GM12878 (cell line): Measurements from ENCODE around the gene MFAP2. TPM values are rescaled to one million over a fixed set of nuclear protein-coding genes. Genes with fewer than 3 reads are reported as not detected.

Experiments used
- ATAC-seq: fragments of 200-7000 bp; cut with Tn5 transposase; 3 replicates; pipeline ENCODE4 v1.9.1; 2020; ENCODE audit warnings: mild to moderate bottlenecking, moderate library complexity
- BruUV-seq: library from RNA; stranded (reverse); fragments of 400-500 nt; replicated peaks from 2 replicates; lab custom pipeline; 2021; lab: Mats Ljungman, UMichigan
- CTCF ChIA-PET: fragments of 300-600 bp; sonication (Branson Sonifier 250); formaldehyde crosslinking; extraction: SDS; loops from one replicate; lab custom pipeline; 2021; ENCODE audit warnings: inconsistent platforms; lab: Yijun Ruan, JAX
- POLR2A ChIA-PET: fragments of 350-600 bp; formaldehyde crosslinking; extraction: SDS; loops from one replicate; lab custom pipeline; 2021; ENCODE audit warnings: inconsistent platforms; lab: Charles Lee
- RAD21 ChIA-PET: fragments of 300-600 bp; sonication (Branson Sonifier 250); formaldehyde crosslinking; loops from one replicate; lab custom pipeline; 2023; ENCODE audit warnings: antibody characterized with exemption; ENCODE audit not compliant: unreplicated experiment; lab: Charles Lee
- SMC1A ChIA-PET: fragments of 300-600 bp; sonication (Branson Sonifier 250); formaldehyde crosslinking; loops from one replicate; lab custom pipeline; 2023; ENCODE audit not compliant: unreplicated experiment, uncharacterized antibody; lab: Charles Lee
- DNase-seq: peaks from one replicate; pipeline ENCODE4 v3.0.0-alpha.2; 2011; ENCODE audit warnings: low read depth, low spot score
- FAIRE-seq: peaks from 3 replicates; lab custom pipeline; 2011; peaks lifted over from hg19 to GRCh38; lab: Jason Lieb, UNC
- H2AFZ ChIP-seq: 2 replicates; pipeline ENCODE4 v1.6.0; 2011; ENCODE audit warnings: low read depth, low read length, control low read depth; ENCODE audit not compliant: control insufficient read depth
- H3K27ac ChIP-seq: 2 replicates; pipeline ENCODE4 v1.5.1; 2011; ENCODE audit warnings: control low read depth; ENCODE audit not compliant: control insufficient read depth, insufficient read depth
- H3K27me3 ChIP-seq, 2 experiments: replicated peaks in 1 of 2; 2 replicates each; pipeline versions ENCODE4 v1.6.0 to v1.6.1; 2011; ENCODE audit warnings: low read length in 1 of 2; ENCODE audit not compliant: control insufficient read depth in 2 of 2, insufficient read depth in 2 of 2
- H3K36me3 ChIP-seq, 2 experiments: 2 replicates each; pipeline ENCODE4 v1.5.1; 2011; ENCODE audit warnings: low read length in 1 of 2; ENCODE audit not compliant: control insufficient read depth in 2 of 2, insufficient read depth in 2 of 2
- H3K4me1 ChIP-seq: 2 replicates; pipeline ENCODE4 v1.6.1; 2011; ENCODE audit warnings: mild to moderate bottlenecking, low read length, moderate library complexity, mixed read lengths; ENCODE audit not compliant: control insufficient read depth, insufficient read depth
- H3K4me2 ChIP-seq: 2 replicates; pipeline ENCODE4 v1.6.0; 2011; ENCODE audit warnings: control low read depth; ENCODE audit not compliant: control insufficient read depth, insufficient read depth
- H3K4me3 ChIP-seq: fragments of 200-600 bp; sonication (generic); 2 replicates; pipeline ENCODE4 v1.5.1; 2016
- H3K79me2 ChIP-seq: 2 replicates; pipeline ENCODE4 v1.6.0; 2011; ENCODE audit warnings: low read length; ENCODE audit not compliant: control insufficient read depth, insufficient read depth
- H3K9ac ChIP-seq: 2 replicates; pipeline ENCODE4 v1.8.0; 2011; ENCODE audit warnings: low read length, control low read depth, mixed read lengths; ENCODE audit not compliant: control insufficient read depth, insufficient read depth
- H3K9me3 ChIP-seq: replicated peaks from 3 replicates; pipeline ENCODE4 v1.5.1; 2011; ENCODE audit warnings: mild to moderate bottlenecking, low read length; ENCODE audit not compliant: control insufficient read depth, insufficient read depth
- H4K20me1 ChIP-seq: 2 replicates; pipeline ENCODE4 v1.6.0; 2011; ENCODE audit not compliant: control insufficient read depth, insufficient read depth
- BACH1 ChIP-seq: fragments of 450-650 bp; IDR thresholded peaks from 2 replicates; pipeline ENCODE4 v1.6.1; 2017; ENCODE audit warnings: mild to moderate bottlenecking, borderline replicate concordance
- CTCF ChIP-seq, 3 experiments: IDR thresholded peaks in 2 of 3; conservative IDR thresholded peaks in 1 of 3; 2 replicates each; pipeline ENCODE4 v1.5.1; 2011; ENCODE audit warnings: low read depth in 3 of 3, low read length in 3 of 3, mild to moderate bottlenecking in 3 of 3, control low read depth in 2 of 3, moderate library complexity in 2 of 3, inconsistent platforms in 1 of 3, mixed read lengths in 1 of 3; ENCODE audit not compliant: control insufficient read depth in 2 of 3, insufficient read depth in 1 of 3; ENCODE audit errors: extremely low read depth in 1 of 3
- E2F4 ChIP-seq: IDR thresholded peaks from 2 replicates; pipeline ENCODE4 v1.6.1; 2012; ENCODE audit warnings: low read depth, low read length, improper control_type of control experiment
- FOXM1 ChIP-seq: IDR thresholded peaks from 2 replicates; pipeline ENCODE4 v1.6.1; 2012; ENCODE audit warnings: low read depth, mild to moderate bottlenecking, inconsistent platforms, low read length, moderate library complexity
- IRF4 ChIP-seq: IDR thresholded peaks from 2 replicates; pipeline ENCODE4 v1.6.1; 2011; ENCODE audit warnings: low read depth, low read length
- JUND ChIP-seq: IDR thresholded peaks from 2 replicates; pipeline ENCODE4 v1.6.1; 2012; ENCODE audit warnings: low read depth, mild to moderate bottlenecking, low read length, improper control_type of control experiment, moderate library complexity
- PAX8 ChIP-seq: fragments of 450-650 bp; IDR thresholded peaks from 2 replicates; pipeline ENCODE4 v1.6.1; 2017; ENCODE audit warnings: mild to moderate bottlenecking, moderate library complexity
- PML ChIP-seq: IDR thresholded peaks from 2 replicates; pipeline ENCODE4 v1.6.1; 2012; ENCODE audit warnings: low read length, inconsistent platforms
- RUNX3 ChIP-seq: IDR thresholded peaks from 2 replicates; pipeline ENCODE4 v1.6.1; 2012; ENCODE audit warnings: low read length, inconsistent platforms
- SMC3 ChIP-seq: IDR thresholded peaks from 2 replicates; pipeline ENCODE4 v1.6.1; 2011; ENCODE audit warnings: low read length, improper control_type of control experiment, borderline replicate concordance
- STAT3 ChIP-seq: IDR thresholded peaks from 2 replicates; pipeline ENCODE4 v1.6.1; 2011; ENCODE audit warnings: low read depth, low read length, improper control_type of control experiment
- WGBS: methylation state at CpG from one replicate; pipeline ENCODE4 v1.1.6; 2016; ENCODE audit warnings: low lambda C conversion rate; ENCODE audit not compliant: insufficient replicate concordance, insufficient coverage; ENCODE audit errors: missing lambda C conversion rate; 5-methylcytosine and 5-hydroxymethylcytosine counted together
- in situ Hi-C: fragments of 300-500 bp; cut with MboI; formaldehyde crosslinking; loops from 9 replicates; pipeline ENCODE4 v1.14.3; 2018; ENCODE audit warnings: mixed read lengths
- intact Hi-C: fragments of 100-400 bp; cut with micrococcal nuclease; formaldehyde crosslinking; loops from one replicate; pipeline ENCODE4 v1.14.2; 2022; ENCODE audit not compliant: unreplicated experiment
- polyA plus RNA-seq, 11 experiments: library from polyadenylated mRNA; depleted of rRNA in 4 of 11; unstranded in 6 of 11; stranded (reverse) in 5 of 11; fragments of >200 nt; fragmentation: Nextera tagmentation in 4 of 11; fragmentation: Illumina TruSeq in 1 of 11; extraction: Ambion mirVana in 4 of 11; extraction: Trizol in 1 of 11; gene quantifications; 1 replicate in 1 of 11; 2 replicates in 10 of 11; pipeline versions ENCODE4 v1.2.1 to v1.2.3, GENCODE V29; 2011 to 2016; ENCODE audit warnings: inconsistent platforms in 2 of 11, missing spikeins in 2 of 11, low read depth in 1 of 11
- total RNA-seq, 4 experiments: library from RNA; depleted of rRNA in 3 of 4; stranded (reverse); fragments of >200 nt in 3 of 4; fragmentation: Illumina TruSeq in 1 of 4; extraction: Trizol in 1 of 4; gene quantifications; 2 replicates each; pipeline versions ENCODE4 v1.2.1 to v1.2.3, GENCODE V29; 2013 to 2021

MFAP2 gene
- total and polyA plus RNA-seq, 10 of the 15 experiments (the other 5 are each of a cell fraction or from before 2014, with no cell fraction given), result 0.16 TPM; not detected in 9

GRCh38 chr1:16988210-16988609, 7.8 kb upstream of the MFAP2 start:
- WGBS, result 80% methylated on average over 13 of the region's 13 CpGs
- ATAC-seq, result no peak
- ChIA-PET CTCF (interaction anchor here (0.6 kb wide), 1 partner anchor 29 kb away, joined by 3 read pairs; no protein-coding TSS in a partner anchor), RAD21 (no interaction called here), SMC1A (no interaction called here), POLR2A (no interaction called here)
- DNase-seq, result no peak
- Histone ChIP-seq H3K36me3 (no peaks in the 10 kb centered on the region), H3K27ac (no peak overlapping the region), H3K79me2 (no peaks in the 10 kb centered on the region), H4K20me1 (no peaks in the 10 kb centered on the region), H3K4me2 (no peak overlapping the region), H3K9me3 (no peaks in the 10 kb centered on the region), H3K4me3 (no peak overlapping the region), H2AFZ (no peak overlapping the region), H3K4me1 (no peaks in the 10 kb centered on the region), H3K9ac (no peak overlapping the region), H3K27me3 (no peaks in the 10 kb centered on the region)
- no peak for FAIRE-seq
- in situ Hi-C loops (no loop called here), intact Hi-C loops (no loop called here)
- no TSS peak for BruUV-seq
- TF ChIP-seq FOXM1 (no peak), JUND (no peak), PAX8 (no peak), SMC3 (no peak), RUNX3 (no peak)

GRCh38 chr1:16986962-16987361, 6.5 kb upstream of the MFAP2 start:
- TF ChIP-seq STAT3 (no peak), E2F4 (no peak), BACH1 (no peak), PML (no peak), CTCF (IDR thresholded peaks at IDR 0.05 in 2 of 3, conservative IDR thresholded peaks at IDR 0.05 in 1 of 3; ENCODE audit: control insufficient read depth in 2 of 3, extremely low read depth in 1 of 3, insufficient read depth in 1 of 3, low read depth in 3 of 3, low read length in 3 of 3) (peak; percentile 28 to 58 (median 37); a peak in 4 of 6 replicates), IRF4 (no peak)
- no peaks in the 10 kb centered on the region for H3K4me1 ChIP-seq
- in situ Hi-C loops (no loop called here), intact Hi-C loops (no loop called here)
- RAD21 ChIA-PET, result no interaction called here
- no peak for DNase-seq
- H3K9me3 ChIP-seq, result no peaks in the 10 kb centered on the region
- no peaks in the 10 kb centered on the region for H4K20me1 ChIP-seq
- BruUV-seq, result no TSS peak
- H3K27ac ChIP-seq, result no peak overlapping the region
- POLR2A ChIA-PET, result no interaction called here
- CTCF ChIA-PET, result no interaction called here
- no peak overlapping the region for H2AFZ ChIP-seq
- no peak overlapping the region for H3K4me3 ChIP-seq
- H3K9ac ChIP-seq, result no peak overlapping the region
- H3K36me3 ChIP-seq, result no peaks in the 10 kb centered on the region
- no peak overlapping the region for H3K4me2 ChIP-seq
- ATAC-seq, result peak; percentile 80
- H3K27me3 ChIP-seq, result no peaks in the 10 kb centered on the region; a peak in 1 of 4 replicates
- 79% methylated on average over 16 of the region's 16 CpGs for WGBS
- FAIRE-seq, result no peak
- SMC1A ChIA-PET, result no interaction called here
- no peaks in the 10 kb centered on the region for H3K79me2 ChIP-seq
